GM23248 (cell line): ENCODE results near the gene TNFRSF1B. TPM values are rescaled to one million over a fixed set of nuclear protein-coding genes. Genes with fewer than 3 reads are reported as not detected.

Source experiments
- DNase-seq: peaks from one replicate; pipeline ENCODE4 v3.0.0-alpha.2; 2015
- H2AFZ ChIP-seq: fragments of 200-600 bp; sonication (generic); 2 replicates; pipeline ENCODE4 v1.6.1; 2016; ENCODE audit warnings: antibody characterized with exemption
- H3F3A ChIP-seq: fragments of 200-600 bp; sonication (generic); 2 replicates; pipeline ENCODE4 v1.6.1; 2016; ENCODE audit warnings: mild to moderate bottlenecking, antibody characterized with exemption, mixed run types; ENCODE audit not compliant: insufficient read depth
- H3K27ac ChIP-seq: fragments of 200-600 bp; sonication (generic); 2 replicates; pipeline ENCODE4 v1.5.1; 2016; ENCODE audit warnings: mild to moderate bottlenecking
- H3K27me3 ChIP-seq: fragments of 200-600 bp; sonication (generic); replicated peaks from 2 replicates; pipeline ENCODE4 v1.6.1; 2016; ENCODE audit warnings: mild to moderate bottlenecking; ENCODE audit not compliant: insufficient read depth
- H3K36me3 ChIP-seq: fragments of 200-600 bp; sonication (generic); 2 replicates; pipeline ENCODE4 v1.6.1; 2016; ENCODE audit warnings: low read depth, mild to moderate bottlenecking
- H3K4me1 ChIP-seq: fragments of 200-600 bp; sonication (generic); 2 replicates; pipeline ENCODE4 v1.6.1; 2016; ENCODE audit warnings: mild to moderate bottlenecking; ENCODE audit not compliant: insufficient read depth
- H3K4me2 ChIP-seq: fragments of 200-600 bp; sonication (generic); one replicate; pipeline ENCODE4 v1.6.1; 2016; ENCODE audit warnings: mild to moderate bottlenecking; ENCODE audit not compliant: unreplicated experiment
- H3K4me3 ChIP-seq: fragments of 200-600 bp; sonication (generic); 2 replicates; pipeline ENCODE4 v1.5.1; 2016; ENCODE audit warnings: mild to moderate bottlenecking
- H3K79me2 ChIP-seq: fragments of 200-600 bp; sonication (generic); 2 replicates; pipeline ENCODE4 v1.6.1; 2016; ENCODE audit warnings: mild to moderate bottlenecking; ENCODE audit not compliant: insufficient read depth
- H3K9ac ChIP-seq: fragments of 200-600 bp; sonication (generic); 2 replicates; pipeline ENCODE4 v1.6.1; 2016; ENCODE audit warnings: mild to moderate bottlenecking
- H3K9me2 ChIP-seq: fragments of 200-600 bp; sonication (generic); 2 replicates; pipeline ENCODE4 v1.6.1; 2016; ENCODE audit warnings: mixed run types, mild to moderate bottlenecking, moderate library complexity; ENCODE audit not compliant: insufficient read depth
- H3K9me3 ChIP-seq: fragments of 200-600 bp; sonication (generic); one replicate; pipeline ENCODE4 v1.6.1; 2017; ENCODE audit warnings: low read depth
- H4K20me1 ChIP-seq: fragments of 200-600 bp; sonication (generic); 2 replicates; pipeline ENCODE4 v1.6.0; 2016; ENCODE audit not compliant: insufficient read depth
- EZH2 ChIP-seq: fragments of 200-600 bp; sonication (generic); IDR thresholded peaks from 2 replicates; pipeline ENCODE4 v1.6.1; 2018; ENCODE audit warnings: antibody characterized with exemption, mild to moderate bottlenecking; ENCODE audit not compliant: insufficient read depth, poor library complexity, severe bottlenecking
- EZH2phosphoT487 ChIP-seq: fragments of 200-600 bp; sonication (generic); IDR thresholded peaks from 2 replicates; pipeline ENCODE4 v1.6.1; 2018; ENCODE audit warnings: antibody characterized with exemption, moderate library complexity, mild to moderate bottlenecking, low read depth; ENCODE audit not compliant: insufficient read depth
- WGBS, 2 experiments: methylation state at CpG; one replicate each; pipeline ENCODE4 v1.1.6; 2015 to 2017; ENCODE audit warnings: low lambda C conversion rate in 2 of 2, low coverage in 1 of 2; ENCODE audit errors: missing lambda C conversion rate in 2 of 2; 5-methylcytosine and 5-hydroxymethylcytosine counted together
- in situ Hi-C: fragments of 300-500 bp; cut with MboI; formaldehyde crosslinking; loops from 2 replicates; pipeline ENCODE4 v1.15.0; 2020
- polyA plus RNA-seq: library from polyadenylated mRNA; unstranded; fragments of >200 nt; fragmentation: Nextera tagmentation; extraction: Ambion mirVana; gene quantifications from 2 replicates; pipeline ENCODE4 v1.2.1, GENCODE V29; 2016
- total RNA-seq: library from RNA; depleted of rRNA; stranded (reverse); fragments of >200 nt; shearing (Covaris generic); gene quantifications from 2 replicates; pipeline ENCODE4 v1.2.3, GENCODE V29; 2014

Gene TNFRSF1B
- total and polyA plus RNA-seq, 2 experiments from 2014 or later: 1.1 to 2.9 TPM

- H3K27ac ChIP-seq: no peak overlapping the region
- H3K4me3 ChIP-seq: no peak overlapping the region
- no peak overlapping the region for H3K4me2 ChIP-seq
- no peaks in the 10 kb centered on the region for H3K9me2 ChIP-seq
- H3K9ac ChIP-seq: no peak overlapping the region
- H3K27me3 ChIP-seq: no peaks in the 10 kb centered on the region
- no peaks in the 10 kb centered on the region for H3K9me3 ChIP-seq
- 83 to 87% methylated on average over 6 of the region's 6 CpGs for WGBS, 2 experiments
- in situ Hi-C loops: no loop called here
- no peaks in the 10 kb centered on the region for H4K20me1 ChIP-seq
- no peaks in the 10 kb centered on the region for H3K36me3 ChIP-seq
- H2AFZ ChIP-seq: no peak overlapping the region
- H3K79me2 ChIP-seq: no peaks in the 10 kb centered on the region
- no peak for DNase-seq
- TF ChIP-seq EZH2phosphoT487 (no peak), EZH2 (no peak)
- peaks cover 8% of the 10 kb centered on the region; the same call in 1 of the 2 replicates for H3F3A ChIP-seq
- H3K4me1 ChIP-seq: peaks cover 18% of the 10 kb centered on the region
Measured at GRCh38 chr1:12149791-12150175, 17.0 kb upstream of the TNFRSF1B start.

DNA sequence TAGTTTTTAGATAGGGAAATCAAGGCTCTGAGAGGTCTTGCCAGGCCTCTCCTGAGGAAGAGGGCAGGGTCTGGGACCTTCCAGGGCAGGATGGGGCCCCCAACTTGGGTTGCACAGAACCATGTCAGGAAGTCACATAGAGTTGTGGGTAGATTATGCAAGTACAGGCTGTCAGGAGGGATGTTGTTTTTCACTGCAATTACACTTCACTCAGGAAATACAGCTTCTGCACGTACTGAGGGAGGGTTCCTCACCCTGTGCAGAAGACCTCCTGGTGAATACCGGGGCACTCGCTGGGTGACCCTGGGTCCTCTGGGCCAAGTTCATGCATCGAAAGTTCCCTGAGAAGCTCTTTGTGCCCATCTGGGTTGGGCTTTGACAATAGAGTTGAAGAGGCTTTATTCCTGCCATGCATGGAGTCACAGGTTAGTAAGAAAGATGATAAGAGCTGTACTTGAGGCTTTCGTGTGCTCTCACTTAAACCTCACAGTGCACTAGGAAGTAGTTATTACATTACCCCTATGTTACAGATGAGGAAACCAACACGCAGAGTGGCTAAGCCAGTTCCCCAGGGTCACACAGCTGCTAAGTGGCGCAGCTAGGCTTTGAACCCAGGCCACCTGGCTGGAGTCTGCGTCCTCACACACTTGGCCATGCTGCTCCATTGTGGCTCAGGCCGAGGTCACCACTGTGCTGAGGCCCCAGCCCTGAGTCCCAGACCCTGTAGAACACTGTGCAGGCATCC lies 16.2 kb upstream of the TNFRSF1B start:
- Histone ChIP-seq H3K4me1 (peaks cover 18% of the 10 kb centered on the region), H3K9me3 (no peaks in the 10 kb centered on the region), H3F3A (peaks cover 8% of the 10 kb centered on the region; the same call in 1 of the 2 replicates), H4K20me1 (no peaks in the 10 kb centered on the region), H3K27me3 (no peaks in the 10 kb centered on the region), H3K4me3 (no peak overlapping the region), H3K4me2 (no peak overlapping the region), H2AFZ (no peak overlapping the region), H3K27ac (no peak overlapping the region), H3K9me2 (no peaks in the 10 kb centered on the region), H3K79me2 (no peaks in the 10 kb centered on the region), H3K9ac (no peak overlapping the region), H3K36me3 (no peaks in the 10 kb centered on the region)
- no peak for DNase-seq
- 85% methylated on average over 9 of the region's 9 CpGs for WGBS, 2 experiments
- TF ChIP-seq EZH2phosphoT487 (no peak), EZH2 (no peak)
- in situ Hi-C loops: no loop called here

DNA sequence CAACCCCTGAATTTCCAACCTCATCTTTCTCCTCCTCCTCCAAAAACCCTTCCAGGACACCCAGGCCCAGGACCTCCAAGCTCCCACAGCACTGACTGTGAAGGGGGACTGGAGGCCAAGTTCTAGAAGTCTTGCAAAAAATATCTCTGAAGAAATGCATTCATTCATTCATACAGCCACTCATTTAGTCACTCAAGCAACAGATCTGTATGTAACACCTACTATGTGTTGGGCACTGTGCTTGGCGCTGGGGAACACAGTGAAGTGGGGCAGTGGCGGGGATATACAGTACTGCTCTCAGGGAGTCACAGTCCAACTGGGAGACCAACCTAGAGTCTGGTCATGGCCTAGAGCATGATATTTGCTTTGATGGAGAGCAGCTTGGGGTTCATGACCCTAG lies 15.3 kb upstream of the TNFRSF1B start:
- no peaks in the 10 kb centered on the region for H4K20me1 ChIP-seq
- TF ChIP-seq EZH2phosphoT487 (no peak), EZH2 (no peak)

GRCh38 chr1:12152113-12152891 lies 14.5 kb upstream of the TNFRSF1B start:
- no peak for DNase-seq
- H4K20me1 ChIP-seq: no peaks in the 10 kb centered on the region
- no peaks in the 10 kb centered on the region for H3K9me2 ChIP-seq
- WGBS, 2 experiments: 91 to 94% methylated on average over 7 of the region's 7 CpGs
- H3K9ac ChIP-seq: no peak overlapping the region
- H3K27ac ChIP-seq: no peak overlapping the region
- peaks cover 8% of the 10 kb centered on the region; the same call in 1 of the 2 replicates for H3F3A ChIP-seq
- H3K27me3 ChIP-seq: no peaks in the 10 kb centered on the region
- TF ChIP-seq EZH2phosphoT487 (no peak), EZH2 (no peak)
- no peak overlapping the region for H2AFZ ChIP-seq
- no peak overlapping the region for H3K4me2 ChIP-seq
- H3K4me1 ChIP-seq: peaks cover 18% of the 10 kb centered on the region
- no peaks in the 10 kb centered on the region for H3K36me3 ChIP-seq
- in situ Hi-C loops: no loop called here
- H3K9me3 ChIP-seq: no peaks in the 10 kb centered on the region
- H3K4me3 ChIP-seq: no peak overlapping the region
- no peaks in the 10 kb centered on the region for H3K79me2 ChIP-seq

More for the DNA sequence above, 15.3 kb upstream of the TNFRSF1B start:
- H3K4me3 ChIP-seq: no peak overlapping the region
- in situ Hi-C loops: no loop called here
- no peaks in the 10 kb centered on the region for H3K36me3 ChIP-seq
- H2AFZ ChIP-seq: no peak overlapping the region
- no peaks in the 10 kb centered on the region for H3K9me3 ChIP-seq
- WGBS, 2 experiments: 97% methylated on average over 2 of the region's 2 CpGs
- no peak overlapping the region for H3K4me2 ChIP-seq
- H3K9ac ChIP-seq: no peak overlapping the region
- no peaks in the 10 kb centered on the region for H3K79me2 ChIP-seq
- no peaks in the 10 kb centered on the region for H3K27me3 ChIP-seq
- H3K9me2 ChIP-seq: no peaks in the 10 kb centered on the region
- no peak for DNase-seq
- no peak overlapping the region for H3K27ac ChIP-seq
- peaks cover 18% of the 10 kb centered on the region for H3K4me1 ChIP-seq
- peaks cover 8% of the 10 kb centered on the region; the same call in 1 of the 2 replicates for H3F3A ChIP-seq
